NCI-H82 (cell line): ENCODE data around the gene CRTAC1.
A peak's percentile ranks its signal among the peaks of the same experiment; 100 is the strongest.

ENCODE experiments used
- DNase-seq: peaks from one replicate; lab custom pipeline; 2025; lab: John Stamatoyannopoulos, UW

CRTAC1 gene

DNA sequence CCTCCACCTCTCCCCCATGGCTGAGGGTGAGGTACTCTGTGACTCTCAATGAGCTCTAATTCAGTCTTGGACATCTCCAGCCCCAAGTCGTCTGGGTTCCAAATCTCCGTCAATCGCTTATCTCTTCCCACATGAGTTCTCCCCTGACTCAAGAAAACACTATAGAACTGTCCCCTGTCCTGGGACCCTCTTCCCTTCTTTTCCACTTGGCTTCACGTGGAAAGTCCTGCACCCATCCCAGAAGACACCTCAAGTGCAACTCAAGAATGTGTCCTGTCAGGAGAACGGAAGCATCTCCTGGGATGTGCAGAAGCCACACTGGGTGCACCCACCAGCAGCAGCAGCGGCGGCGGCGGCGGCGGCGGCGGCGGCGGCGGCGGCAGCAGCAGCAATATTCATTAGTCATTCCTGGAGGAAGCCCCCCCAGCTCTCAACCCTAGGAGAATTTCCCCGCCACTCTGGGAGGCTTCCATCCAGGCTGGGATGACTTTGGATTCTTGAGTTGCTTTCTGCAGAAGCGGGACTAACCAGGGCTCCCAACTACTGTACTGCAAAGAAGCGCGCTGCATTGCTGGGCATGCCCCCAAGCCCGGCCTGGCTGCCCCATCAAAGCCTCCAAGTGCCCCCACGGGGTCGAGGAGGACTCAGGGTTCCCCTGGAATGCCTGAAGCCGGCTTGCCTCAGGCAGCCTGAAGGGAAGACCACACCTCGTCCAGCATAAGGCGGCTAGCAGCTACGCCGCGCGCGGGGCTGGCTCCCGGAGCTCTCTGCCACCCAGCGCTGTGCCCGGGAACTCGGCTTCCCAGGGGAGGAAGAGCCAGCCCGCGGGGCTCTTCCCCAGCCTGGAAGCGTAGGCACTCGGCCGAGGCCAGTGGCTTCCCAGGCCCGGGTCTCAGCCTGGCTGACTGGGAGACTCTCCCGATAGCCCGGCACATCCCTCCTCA is 1.0 kb downstream of the CRTAC1 start:
- DNase-seq = peak; percentile 53

GRCh38 chr10:98028168-98028770 is 2.2 kb downstream of the CRTAC1 start:
- DNase-seq = peak; percentile 83

DNA sequence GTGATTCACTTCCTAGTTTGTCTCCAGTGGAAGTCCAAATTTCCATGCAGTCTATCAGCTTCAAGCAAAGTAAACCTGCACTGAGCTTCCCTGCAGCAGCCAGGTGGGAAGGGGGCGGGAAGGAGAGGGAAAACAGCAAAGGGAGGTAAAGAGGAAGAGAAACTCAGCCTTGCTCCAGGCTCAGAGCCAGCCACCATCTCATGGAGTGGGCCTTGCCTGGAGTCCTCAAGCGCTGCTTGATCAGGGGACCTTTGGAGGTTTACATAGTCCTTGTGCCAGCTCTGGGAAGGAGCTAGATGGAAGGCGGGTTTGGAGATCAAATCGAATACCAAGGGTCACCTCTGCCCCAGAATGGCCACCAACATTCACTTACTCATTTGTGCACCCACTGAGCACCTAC is 7.4 kb downstream of the CRTAC1 start:
- DNase-seq = no peak

GRCh38 chr10:98020784-98021183 is 9.6 kb downstream of the CRTAC1 start:
- DNase-seq = no peak

DNA sequence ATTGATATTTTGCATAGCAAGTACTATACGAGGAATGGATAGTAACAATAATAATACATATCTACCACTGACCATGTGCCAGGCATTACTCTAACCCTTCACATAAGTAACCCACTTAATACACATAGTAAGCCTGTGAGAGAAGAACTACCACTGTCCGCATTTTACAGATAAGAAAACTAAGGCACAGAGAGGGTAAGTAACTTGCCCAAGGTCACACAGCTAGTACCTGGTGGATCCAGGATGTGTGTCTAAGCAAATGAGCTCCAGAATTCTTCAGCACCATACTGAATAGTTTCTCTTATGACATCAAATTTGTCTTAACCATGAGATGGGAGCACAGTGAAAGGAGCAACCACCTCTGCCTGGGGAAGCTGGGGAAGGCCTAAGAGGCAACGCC is 10.2 kb downstream of the CRTAC1 start:
- no peak for DNase-seq

- DNase-seq = no peak
Measured at GRCh38 chr10:98019784-98020183, 10.6 kb downstream of the CRTAC1 start.

DNA sequence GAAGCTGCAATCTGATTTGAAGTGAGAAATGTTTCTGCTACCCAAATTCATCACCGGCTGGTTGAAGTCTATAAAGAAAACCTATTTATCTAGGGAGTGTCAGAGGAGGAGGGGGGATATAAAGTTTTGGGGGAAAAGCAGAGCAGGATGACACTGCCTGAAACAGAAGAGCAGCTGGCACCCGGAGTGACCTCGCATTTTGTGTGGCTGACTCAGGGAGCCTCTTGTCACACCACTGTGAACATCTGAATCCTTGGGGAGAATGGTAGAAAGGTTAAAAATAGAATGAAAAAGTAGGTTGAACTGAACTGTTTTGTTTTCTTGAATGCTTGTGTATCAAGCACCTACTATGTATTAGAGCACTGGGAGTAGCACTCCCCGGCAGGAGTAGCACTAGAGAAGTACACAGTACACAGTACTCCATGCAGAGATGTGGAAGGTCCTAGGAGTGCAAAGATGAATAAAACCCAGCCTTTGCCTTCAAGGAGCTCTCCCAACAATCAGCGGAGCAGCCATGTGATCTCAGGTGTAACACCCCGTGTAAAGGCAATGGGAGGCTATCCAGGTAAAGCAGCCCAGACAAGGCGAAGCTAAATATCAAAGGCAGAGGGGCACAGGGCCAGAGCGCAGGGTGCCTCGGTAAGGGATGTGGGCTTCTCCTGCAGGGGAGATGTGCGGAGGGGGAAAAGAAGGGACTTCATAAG is 13.5 kb downstream of the CRTAC1 start:
- DNase-seq = no peak

GRCh38 chr10:98013776-98014175 is 16.6 kb downstream of the CRTAC1 start:
- no peak for DNase-seq

DNA sequence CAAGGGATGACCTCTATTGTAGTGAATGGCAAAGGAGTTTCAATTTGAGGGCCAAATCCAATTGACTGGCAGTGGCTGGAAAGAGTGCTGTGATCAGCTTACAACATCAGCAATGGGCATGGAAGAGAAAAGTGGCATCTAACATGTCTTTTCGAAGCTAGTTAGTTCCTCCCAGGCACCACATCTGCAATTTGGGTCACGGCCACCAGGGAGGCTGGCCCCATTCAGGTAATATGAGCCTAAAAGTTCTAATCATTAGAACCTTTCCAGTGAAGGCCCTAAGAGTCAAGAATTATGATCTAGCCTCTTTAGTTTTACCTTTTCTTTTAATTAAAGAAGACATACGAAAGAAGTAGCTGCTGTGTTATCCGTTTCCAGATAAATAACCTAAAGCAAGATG is 17.3 kb downstream of the CRTAC1 start:
- no peak for DNase-seq

DNA sequence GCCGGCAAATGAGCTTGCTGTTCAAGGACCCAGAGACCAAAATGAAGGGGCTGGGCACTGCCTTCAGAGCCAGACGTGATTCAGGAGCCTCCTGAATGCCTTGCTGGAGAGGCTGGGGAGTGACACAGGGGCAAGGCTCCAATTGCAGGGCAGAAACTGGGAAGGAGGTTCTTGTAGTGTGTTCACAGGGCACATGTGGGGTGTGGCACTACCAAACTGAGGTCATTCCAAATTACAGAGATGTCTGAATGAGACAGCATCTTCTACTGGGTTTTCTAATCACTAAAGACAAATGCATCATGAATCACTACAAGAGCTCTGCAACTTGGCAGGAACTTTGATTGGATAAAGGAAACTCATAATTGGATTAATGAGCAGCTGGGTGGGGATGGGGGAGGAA is 17.8 kb downstream of the CRTAC1 start:
- peak; percentile 80 for DNase-seq

GRCh38 chr10:98010939-98011685 is 19.3 kb downstream of the CRTAC1 start:
- no peak for DNase-seq

DNA sequence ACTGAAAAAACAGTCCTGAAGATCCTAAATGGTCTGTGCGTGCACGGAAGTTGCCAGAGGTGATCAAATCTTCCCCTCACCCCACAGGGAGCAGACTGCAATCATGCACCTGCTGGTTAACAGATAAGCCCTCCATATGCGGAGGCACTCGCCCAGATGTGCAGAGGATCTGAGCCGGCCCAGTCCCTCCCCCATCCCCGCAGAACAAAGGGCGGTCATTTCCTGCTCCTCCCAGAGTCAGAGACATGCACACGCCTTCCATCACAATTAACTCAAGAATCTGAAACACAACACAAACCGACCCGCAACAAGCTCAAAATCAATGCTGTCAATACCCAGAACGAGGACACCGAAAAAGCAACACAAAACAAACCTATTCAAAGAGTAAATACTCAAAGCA is 24.2 kb downstream of the CRTAC1 start:
- peak; percentile 66 for DNase-seq

DNA sequence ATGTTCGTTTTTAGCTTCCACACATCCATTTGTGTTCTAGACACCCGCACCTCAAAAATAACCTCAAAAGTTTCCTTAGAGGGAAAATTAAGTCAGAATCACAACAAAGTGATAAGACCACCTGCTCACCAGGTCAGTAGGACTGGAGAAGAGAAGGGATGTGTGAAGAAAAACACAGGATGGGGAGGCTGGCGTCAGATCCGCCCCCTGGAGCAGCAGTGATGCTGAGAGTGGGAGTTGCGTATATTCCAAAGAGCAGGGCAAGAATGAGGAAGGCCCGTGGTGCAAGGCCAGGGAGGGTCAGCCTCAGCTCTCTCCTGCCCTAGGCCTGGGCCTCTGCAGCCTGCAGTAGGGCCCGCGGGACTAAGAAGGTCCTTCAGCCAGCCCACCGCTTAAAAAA is 28.7 kb downstream of the CRTAC1 start:
- DNase-seq = no peak

GRCh38 chr10:98000346-98000745 is 30.1 kb downstream of the CRTAC1 start:
- DNase-seq = no peak

GRCh38 chr10:97999923-98000248 is 30.5 kb downstream of the CRTAC1 start:
- DNase-seq = no peak

GRCh38 chr10:97999066-97999922 is 31.1 kb downstream of the CRTAC1 start:
- no peak for DNase-seq

DNA sequence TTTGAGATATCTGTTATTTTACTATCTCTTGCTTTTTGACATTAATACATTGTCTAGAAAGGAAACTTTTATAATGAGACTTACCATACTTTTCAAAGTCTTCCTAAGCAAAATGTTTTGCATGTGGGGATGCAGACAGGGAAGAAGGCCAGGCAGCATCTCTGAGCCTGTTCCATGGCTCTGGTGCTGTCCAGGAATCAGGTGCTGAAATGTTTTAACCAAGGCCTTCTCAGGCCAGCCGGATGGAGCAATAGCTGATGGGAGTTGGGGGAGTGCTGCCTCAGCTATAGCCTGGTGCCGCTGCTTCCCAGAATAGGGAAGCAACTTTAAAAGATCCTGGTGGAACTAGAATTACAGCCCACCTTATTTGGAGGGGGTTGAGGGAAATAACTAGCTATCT is 38.5 kb downstream of the CRTAC1 start:
- DNase-seq = no peak

DNA sequence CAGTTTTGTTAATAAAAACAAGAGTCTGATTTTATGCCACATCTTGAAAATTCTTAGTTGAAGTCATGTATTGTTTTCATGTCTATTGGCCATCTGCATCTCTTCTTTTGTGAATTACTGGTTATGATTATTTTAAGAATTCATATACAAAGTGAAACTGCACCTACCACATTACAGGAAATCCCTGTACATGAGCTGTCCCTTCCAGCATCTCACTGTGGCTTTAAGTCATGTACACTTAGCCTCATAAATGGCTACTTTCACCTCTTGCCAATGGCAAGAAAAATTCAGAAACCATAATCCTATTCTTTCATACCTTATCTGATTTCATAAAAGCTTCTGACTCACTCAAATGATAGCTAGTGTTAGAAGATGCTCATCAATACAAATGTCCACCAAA is 48.6 kb downstream of the CRTAC1 start:
- no peak for DNase-seq

- no peak for DNase-seq
Measured at GRCh38 chr10:97977673-97978072, 52.7 kb downstream of the CRTAC1 start.

DNA sequence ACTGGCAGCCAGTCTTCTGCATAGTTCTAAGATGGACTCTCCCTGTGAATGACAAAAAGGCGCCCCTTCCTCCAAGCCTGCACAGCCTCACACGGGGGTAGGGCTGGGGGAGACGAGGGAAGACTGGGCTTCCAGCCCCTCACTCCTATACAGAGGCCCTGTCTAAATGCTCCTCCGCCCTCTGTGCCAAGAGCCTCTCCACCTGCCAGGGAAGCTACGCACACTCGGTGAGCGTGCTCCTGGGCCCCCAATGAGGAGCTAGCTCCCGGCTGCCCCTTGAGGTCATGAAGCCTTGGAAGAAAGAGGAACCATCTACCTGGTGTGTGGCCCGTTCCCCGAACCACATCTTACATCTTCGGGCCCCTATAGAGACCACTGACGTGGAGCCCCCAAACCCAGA is 54.8 kb downstream of the CRTAC1 start:
- no peak for DNase-seq
